Activated CD4-positive, alpha-beta T cell treated with anti-CD3 and anti-CD28 coated beads, Interleukin-2, Interleukin-4, amounts not matched to agents 100 ng/mL and 50 ng/mL, durations not matched to agents 16 hours and 8 hours (primary cell): ENCODE data around the gene NUP160.
A peak's percentile ranks its signal among the peaks of the same experiment; 100 is the strongest.
"Not testable (repeated sequence)": the region's sequence is repeated elsewhere in the genome, so short reads cannot be mapped to it uniquely, and the experiment has no call there.

ENCODE experiments used
- DNase-seq: peaks from one replicate; pipeline ENCODE4 v3.0.0-alpha.2; 2020; ENCODE audit warnings: low spot score

Gene NUP160

GRCh38 chr11:47786373-47786772 lies 61.8 kb downstream of the NUP160 start:
- no peak for DNase-seq

DNA sequence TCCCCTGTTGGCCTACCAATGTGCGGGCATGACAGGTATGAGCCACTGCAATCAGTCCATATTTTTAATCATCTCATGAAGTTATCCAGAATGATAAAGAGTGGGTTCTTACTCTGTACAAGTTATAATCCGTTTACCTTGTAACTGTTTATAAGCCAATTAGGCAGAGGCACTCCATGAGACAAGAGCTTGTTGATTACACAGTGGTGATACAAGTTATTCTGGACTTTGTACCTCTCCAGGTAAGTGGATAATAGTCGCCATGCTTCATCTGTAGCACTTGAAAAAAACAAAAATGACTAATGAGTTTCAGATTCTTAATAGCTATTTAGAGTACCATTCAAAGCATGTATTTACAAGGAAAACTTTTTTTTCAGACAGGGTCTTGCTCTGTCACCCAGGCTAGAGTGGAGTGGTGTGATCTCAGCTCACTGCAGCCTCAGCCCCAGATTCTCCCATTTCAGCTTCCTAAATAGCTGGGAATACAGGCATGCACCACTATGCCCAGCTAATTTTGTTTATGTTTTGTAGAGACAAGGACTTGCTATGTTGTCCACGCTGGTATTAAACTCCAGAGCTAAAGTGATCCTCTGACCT lies 63.3 kb downstream of the NUP160 start:
- no peak for DNase-seq

DNA sequence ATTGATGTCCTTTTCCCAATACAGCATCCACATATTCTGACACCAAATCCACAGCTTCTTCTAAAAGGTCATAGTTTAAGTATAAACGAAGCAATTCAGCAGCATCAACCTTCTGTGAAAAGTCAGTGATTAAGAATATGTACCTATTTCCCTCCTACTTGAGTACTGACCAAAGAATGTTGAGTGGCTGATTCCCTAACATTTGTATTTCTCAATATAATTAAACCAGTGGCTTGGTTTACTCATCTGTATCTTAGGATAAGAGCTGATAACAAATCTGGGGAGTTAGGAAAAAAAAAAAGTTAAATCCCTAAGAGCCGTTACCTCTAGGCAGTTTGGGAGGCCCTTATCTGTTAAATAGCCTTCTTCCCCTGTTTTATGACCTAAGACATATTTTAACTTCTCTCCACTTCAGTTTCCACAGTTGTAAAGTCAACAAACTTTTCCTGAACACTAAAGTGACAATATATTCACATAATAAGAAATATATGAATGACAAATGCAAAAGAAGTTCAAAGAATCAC lies 65.0 kb downstream of the NUP160 start:
- no peak for DNase-seq

DNA sequence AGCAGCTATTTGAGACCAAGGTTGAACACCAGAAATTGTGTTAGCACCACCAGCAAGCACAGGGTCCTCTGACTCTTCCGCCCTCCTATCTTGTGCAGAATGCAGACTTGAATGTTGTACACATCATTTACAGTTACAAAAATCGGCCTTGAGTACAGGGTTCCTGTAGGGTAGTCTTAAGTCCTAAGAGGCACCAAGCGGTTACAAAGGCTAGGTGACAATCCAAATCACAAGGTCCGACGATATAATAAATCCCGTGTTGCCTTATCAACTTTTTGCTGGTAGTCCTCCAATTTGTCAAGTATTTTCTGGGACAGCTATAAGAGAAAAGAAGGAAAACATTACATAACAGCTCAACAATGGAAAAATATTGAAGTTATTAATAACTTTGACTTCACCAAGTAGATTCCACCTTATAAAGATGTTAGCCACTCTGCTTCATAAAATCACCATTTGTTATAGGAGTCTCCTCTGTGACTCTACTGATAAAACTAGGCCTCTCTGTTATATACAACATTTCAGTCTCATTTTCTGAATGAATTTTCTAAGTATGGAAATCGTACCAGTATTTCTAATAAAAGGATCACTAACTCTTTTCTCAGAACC lies 69.2 kb downstream of the NUP160 start:
- DNase-seq, result no peak

- no peak for DNase-seq
Observed at GRCh38 chr11:47775240-47775869, 72.8 kb downstream of the NUP160 start.

DNA sequence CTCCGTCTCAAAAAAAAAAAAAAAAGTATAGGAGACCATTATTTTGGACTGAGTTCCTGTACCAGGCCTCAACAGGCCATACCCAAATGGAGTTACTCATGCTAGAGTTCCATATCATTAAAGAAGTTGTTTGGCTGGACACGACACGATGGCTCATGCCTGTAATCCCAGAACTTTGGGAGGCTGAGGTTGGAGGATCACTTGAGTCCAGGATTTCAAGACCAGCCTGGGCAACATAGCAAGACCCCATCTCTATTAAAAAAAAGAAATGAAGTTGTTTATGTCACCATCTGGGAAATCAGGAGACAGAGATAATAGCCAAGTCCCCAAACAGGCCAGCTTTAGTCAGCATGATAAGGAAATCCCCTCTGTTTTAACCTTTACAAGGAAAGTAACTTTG lies 74.3 kb downstream of the NUP160 start:
- no peak for DNase-seq

- DNase-seq, result not testable (repeated sequence)
Observed at GRCh38 chr11:47769556-47769955, 78.6 kb downstream of the NUP160 start.

DNA sequence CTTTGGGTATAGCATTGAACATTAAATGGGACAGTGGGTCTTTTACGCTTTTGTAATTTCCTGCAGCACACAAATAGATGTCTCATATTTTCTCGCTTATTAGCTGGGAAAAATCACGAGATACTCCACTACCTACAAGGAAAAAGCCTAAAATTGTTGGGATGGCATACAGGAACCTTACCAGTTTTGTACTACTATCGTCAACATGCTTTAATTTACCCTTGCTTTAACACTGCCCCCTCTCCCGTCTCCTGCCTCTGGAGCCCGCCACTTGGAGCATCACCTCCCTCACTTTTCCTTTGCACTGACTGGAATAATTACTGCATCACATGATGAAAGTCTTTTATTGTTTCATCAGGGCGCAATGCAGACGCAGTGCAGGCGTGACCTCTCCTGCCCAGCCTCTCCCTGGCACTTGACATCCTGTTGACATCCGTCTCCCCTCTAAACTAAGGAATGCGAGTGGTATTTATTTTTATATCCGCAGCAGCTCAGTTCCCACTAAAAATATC lies 80.0 kb downstream of the NUP160 start:
- peak; percentile 46 for DNase-seq

GRCh38 chr11:47766509-47767227 lies 81.5 kb downstream of the NUP160 start:
- peak; percentile 77 for DNase-seq

DNA sequence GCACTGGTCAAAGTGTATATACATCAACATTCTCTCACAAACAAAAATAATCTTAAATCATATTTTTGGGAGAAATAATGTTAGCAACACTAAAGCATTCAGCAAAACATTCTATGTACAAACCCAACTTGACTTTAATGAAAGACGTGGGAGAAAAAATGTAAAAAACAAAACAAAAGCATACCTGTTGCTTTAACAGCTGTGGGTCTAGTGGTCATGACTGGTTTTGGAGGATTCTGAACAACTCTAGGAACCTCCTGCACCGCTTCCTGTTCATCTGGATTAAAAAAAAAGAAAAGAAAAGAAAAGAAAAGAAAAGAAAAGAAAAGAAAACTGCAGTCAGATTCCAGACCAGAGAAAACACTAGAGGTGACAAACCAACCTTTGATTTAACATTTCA lies 83.1 kb downstream of the NUP160 start:
- DNase-seq, result no peak

DNA sequence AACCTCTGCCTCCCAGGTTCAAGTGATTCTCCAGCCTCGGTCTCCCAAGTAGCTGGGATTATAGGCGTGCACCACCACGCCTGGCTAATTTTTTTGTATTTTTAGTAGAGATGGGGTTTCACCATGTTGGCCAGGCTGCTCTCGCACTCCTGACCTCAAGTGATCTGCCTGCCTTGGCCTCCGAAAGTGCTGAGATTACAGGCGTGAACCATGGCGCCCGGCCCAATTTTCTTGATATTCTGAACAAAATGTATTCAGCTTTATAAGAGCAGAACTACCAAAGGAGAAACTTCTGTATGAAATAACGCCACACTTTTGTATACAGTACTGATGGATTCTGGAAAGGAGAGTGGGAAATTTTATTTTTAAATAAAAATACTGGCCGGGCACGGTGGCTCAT lies 88.9 kb downstream of the NUP160 start:
- DNase-seq, result not testable (repeated sequence)

GRCh38 chr11:47756208-47756607 lies 91.9 kb downstream of the NUP160 start:
- DNase-seq, result no peak

DNA sequence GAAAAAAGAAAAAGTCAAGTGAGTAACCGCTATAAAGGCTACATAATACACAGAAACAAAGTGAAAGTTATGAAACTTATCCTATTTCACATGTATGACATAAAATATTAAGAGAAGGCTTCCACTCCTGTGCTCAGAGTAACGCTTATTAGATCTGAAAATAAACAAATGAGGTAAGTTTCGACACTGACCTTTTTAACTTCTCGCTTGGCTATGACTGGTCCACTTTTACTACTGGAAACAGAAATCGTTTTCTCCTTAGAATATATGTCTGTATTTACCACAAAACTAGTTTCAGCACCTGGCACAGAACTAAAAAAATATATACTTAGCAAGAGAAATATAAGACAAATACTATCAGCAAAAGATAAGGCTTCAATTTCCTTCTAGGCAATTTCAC lies 97.4 kb downstream of the NUP160 start:
- DNase-seq, result no peak

- DNase-seq, result not testable (repeated sequence)
Observed at GRCh38 chr11:47742494-47742893, 105.7 kb downstream of the NUP160 start.

DNA sequence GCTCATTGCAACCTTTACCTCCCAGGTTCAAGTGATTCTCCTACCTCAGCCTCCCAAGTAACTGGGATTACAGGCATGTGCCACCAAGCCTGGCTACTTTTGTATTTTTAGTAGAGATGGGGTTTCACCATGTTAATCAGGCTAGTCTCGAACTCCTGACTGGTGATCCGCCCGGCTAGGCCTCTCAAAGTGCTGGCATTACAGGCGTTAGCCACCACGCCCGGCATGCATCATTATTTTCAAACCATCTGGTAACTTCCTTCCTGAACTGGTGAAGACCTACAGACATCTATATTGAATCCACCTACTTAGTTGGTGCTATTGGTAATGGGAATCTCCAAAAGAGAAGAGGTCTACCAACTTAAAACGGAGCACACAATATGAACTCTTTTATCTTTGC lies 110.3 kb downstream of the NUP160 start:
- not testable (repeated sequence) for DNase-seq

- no peak for DNase-seq
Observed at GRCh38 chr11:47732271-47732670, 115.9 kb downstream of the NUP160 start.

- DNase-seq, result no peak
Observed at GRCh38 chr11:47731475-47731874, 116.7 kb downstream of the NUP160 start.
